Stomach smooth muscle (tissue), 2 donors: ENCODE measurements around the gene RPUSD1.
A peak's percentile ranks its signal among the peaks of the same experiment; 100 is the strongest.

Experiments
- H3K27ac ChIP-seq: one replicate; pipeline ENCODE4 v1.7.0; 2013; ENCODE audit warnings: mild to moderate bottlenecking, low read length, inconsistent platforms
- H3K27me3 ChIP-seq, 2 donors: one replicate each; pipeline ENCODE4 v1.7.0; 2013; ENCODE audit warnings: low read length in 2 of 2; ENCODE audit not compliant: insufficient read depth in 2 of 2, control insufficient read depth in 1 of 2
- H3K36me3 ChIP-seq, 2 donors: one replicate each; pipeline ENCODE4 v1.7.0; 2013; ENCODE audit warnings: low read length in 2 of 2; ENCODE audit not compliant: control insufficient read depth in 2 of 2, insufficient read depth in 2 of 2
- H3K4me1 ChIP-seq: one replicate; pipeline ENCODE4 v1.7.0; 2013; ENCODE audit warnings: low read length; ENCODE audit not compliant: control insufficient read depth, insufficient read depth
- H3K4me3 ChIP-seq, 2 donors: one replicate each; pipeline ENCODE4 v1.7.0; 2013; ENCODE audit warnings: low read length in 2 of 2
- H3K9ac ChIP-seq, 2 donors: one replicate each; pipeline ENCODE4 v1.7.0; 2013; ENCODE audit warnings: low read length in 2 of 2, mild to moderate bottlenecking in 1 of 2
- H3K9me3 ChIP-seq, 2 donors: one replicate each; pipeline ENCODE4 v1.7.0; 2013; ENCODE audit warnings: low read length in 2 of 2; ENCODE audit not compliant: control insufficient read depth in 2 of 2
- donor health status: healthy.
- donor health status: Pancreatic carcinoma.

RPUSD1 gene

GRCh38 chr16:740764-741505 lies 47.2 kb downstream of the RPUSD1 start, which contains the start of gene CIAO3:
Gene CIAO3, minus strand, starts transcription at chr16:740997. Its CDS starts 12 bp downstream, at chr16:740985.
- peak within 1 kb of the TSS; percentile 69 to 89 for H3K9ac ChIP-seq

GRCh38 chr16:740459-740763 lies 47.8 kb downstream of the RPUSD1 start:
- Histone ChIP-seq H3K27me3 (no peaks in the 10 kb centered on the region), H3K4me3 (peak overlapping the region; percentile 60 to 84), H3K4me1 (peaks cover 15% of the 10 kb centered on the region), H3K9me3 (no peaks in the 10 kb centered on the region), H3K9ac (peak overlapping the region; percentile 69 to 89), H3K27ac (no peak overlapping the region), H3K36me3 (peaks cover 14 to 22% of the 10 kb centered on the region in 2 donors)

More at GRCh38 chr16:740764-741505, 47.2 kb downstream of the RPUSD1 start, which contains the start of gene CIAO3:
- Histone ChIP-seq H3K4me1 (peaks cover 15% of the 10 kb centered on the region), H3K27me3 (no peaks in the 10 kb centered on the region), H3K27ac (no peak within 1 kb of the TSS), H3K9me3 (no peaks in the 10 kb centered on the region), H3K36me3 (peaks cover 11 to 17% of the 10 kb centered on the region in 2 donors), H3K4me3 (peak within 1 kb of the TSS; percentile 60 to 84)

GRCh38 chr16:739560-740458 lies 48.4 kb downstream of the RPUSD1 start:
- H3K9me3 ChIP-seq, result no peaks in the 10 kb centered on the region
- peaks cover 14 to 23% of the 10 kb centered on the region in 2 donors for H3K36me3 ChIP-seq
- H3K4me3 ChIP-seq, result peak overlapping the region; percentile 60 to 84
- H3K27me3 ChIP-seq, result no peaks in the 10 kb centered on the region
- H3K9ac ChIP-seq, result peak overlapping the region; percentile 69 to 89
- peaks cover 15% of the 10 kb centered on the region for H3K4me1 ChIP-seq
- H3K27ac ChIP-seq, result no peak overlapping the region

- peaks cover 14 to 40% of the 10 kb centered on the region in 2 donors for H3K36me3 ChIP-seq
- no peak overlapping the region for H3K4me3 ChIP-seq
- H3K9ac ChIP-seq, result no peak overlapping the region
- no peak overlapping the region for H3K27ac ChIP-seq
- no peaks in the 10 kb centered on the region for H3K9me3 ChIP-seq
- H3K27me3 ChIP-seq, result no peaks in the 10 kb centered on the region
- peaks cover 15% of the 10 kb centered on the region for H3K4me1 ChIP-seq
Measured at GRCh38 chr16:736936-737481, 51.2 kb downstream of the RPUSD1 start.

- no peaks in the 10 kb centered on the region for H3K27me3 ChIP-seq
- H3K4me3 ChIP-seq, result no peak overlapping the region
- H3K36me3 ChIP-seq, result peaks cover 14 to 41% of the 10 kb centered on the region in 2 donors
Measured at GRCh38 chr16:735982-736453, 52.2 kb downstream of the RPUSD1 start.

GRCh38 chr16:734981-735881 lies 53.0 kb downstream of the RPUSD1 start:
- no peak overlapping the region for H3K4me3 ChIP-seq
- H3K36me3 ChIP-seq, result peaks cover 14 to 41% of the 10 kb centered on the region in 2 donors
- peaks cover 9% of the 10 kb centered on the region for H3K4me1 ChIP-seq
- H3K27ac ChIP-seq, result no peak overlapping the region
- no peaks in the 10 kb centered on the region for H3K27me3 ChIP-seq
- no peaks in the 10 kb centered on the region for H3K9me3 ChIP-seq
- H3K9ac ChIP-seq, result no peak overlapping the region

More at GRCh38 chr16:735982-736453, 52.2 kb downstream of the RPUSD1 start:
- no peak overlapping the region for H3K27ac ChIP-seq
- peaks cover 12% of the 10 kb centered on the region for H3K4me1 ChIP-seq
- H3K9me3 ChIP-seq, result no peaks in the 10 kb centered on the region
- H3K9ac ChIP-seq, result no peak overlapping the region
